SK-N-SH (cell line): ENCODE measurements around the gene IRGQ. TPM values are rescaled to one million over a fixed set of nuclear protein-coding genes. Genes with fewer than 3 reads are reported as not detected.

ENCODE experiments used
- CTCF ChIA-PET: fragments of 300-600, 350-600 bp; formaldehyde crosslinking; extraction: SDS; loops from one replicate; lab custom pipeline; 2021; lab: Yijun Ruan, JAX
- POLR2A ChIA-PET: fragments of 350-600 bp; sonication (Branson Sonifier 250); formaldehyde crosslinking; extraction: SDS; loops from one replicate; lab custom pipeline; 2020; ENCODE audit warnings: antibody characterized with exemption, inconsistent platforms; lab: Yijun Ruan, JAX
- DNase-seq: peaks from one replicate; pipeline ENCODE4 v3.0.0; 2012
- H2AFZ ChIP-seq: fragments of 200-600 bp; sonication (generic); 2 replicates; pipeline ENCODE4 v1.8.1; 2016; ENCODE audit warnings: antibody characterized with exemption, mild to moderate bottlenecking, low read depth
- H3F3A ChIP-seq: fragments of 200-600 bp; sonication (generic); replicated peaks from 2 replicates; pipeline ENCODE3; 2016; ENCODE audit warnings: antibody characterized with exemption, mild to moderate bottlenecking; ENCODE audit not compliant: insufficient read depth
- H3K27ac ChIP-seq, 2 experiments: fragments of 200-500 bp in 1 of 2; fragments of 200-600 bp in 1 of 2; sonication (Bioruptor generic) in 1 of 2; sonication (generic), shearing (Covaris generic) in 1 of 2; 2 replicates each; pipeline versions ENCODE4 v1.5.1 to v1.6.1; 2014 to 2016; ENCODE audit warnings: low read depth in 2 of 2, inconsistent platforms in 1 of 2, low read length in 1 of 2, mild to moderate bottlenecking in 1 of 2, mixed read lengths in 1 of 2
- H3K27me3 ChIP-seq: fragments of 200-600 bp; sonication (generic), shearing (Covaris generic); 2 replicates; pipeline ENCODE4 v1.6.1; 2016; ENCODE audit warnings: mixed run types; ENCODE audit not compliant: insufficient read depth
- H3K36me3 ChIP-seq, 2 experiments: fragments of 200-500 bp in 1 of 2; fragments of 200-600 bp in 1 of 2; sonication (Bioruptor generic) in 1 of 2; sonication (generic) in 1 of 2; replicated peaks in 1 of 2; 2 replicates each; pipeline versions ENCODE3 to v1.5.1; 2014 to 2016; ENCODE audit warnings: low read length in 1 of 2, mild to moderate bottlenecking in 1 of 2; ENCODE audit not compliant: insufficient read depth in 2 of 2, control insufficient read depth in 1 of 2
- H3K4me1 ChIP-seq, 2 experiments: fragments of 200-500 bp in 1 of 2; fragments of 200-600 bp in 1 of 2; sonication (Bioruptor generic) in 1 of 2; sonication (generic), shearing (Covaris generic) in 1 of 2; 2 replicates each; pipeline versions ENCODE4 v1.5.1 to v1.6.1; 2014 to 2016; ENCODE audit warnings: low read depth in 1 of 2, low read length in 1 of 2, mixed run types in 1 of 2; ENCODE audit not compliant: insufficient read depth in 2 of 2, control insufficient read depth in 1 of 2
- H3K4me2 ChIP-seq: fragments of 200-600 bp; sonication (generic), shearing (Covaris generic); 2 replicates; pipeline ENCODE4 v1.6.1; 2017; ENCODE audit warnings: mixed run types
- H3K4me3 ChIP-seq, 2 experiments: fragments of 200-500 bp in 1 of 2; fragments of 200-600 bp in 1 of 2; sonication (Bioruptor generic) in 1 of 2; sonication (generic), shearing (Covaris generic) in 1 of 2; 2 replicates each; pipeline versions ENCODE4 v1.5.1 to v1.8.1; 2014 to 2016; ENCODE audit warnings: low read depth in 2 of 2, inconsistent platforms in 1 of 2, low read length in 1 of 2, mild to moderate bottlenecking in 1 of 2, mixed read lengths in 1 of 2, moderate library complexity in 1 of 2
- H3K79me2 ChIP-seq: fragments of 200-600 bp; sonication (generic); 2 replicates; pipeline ENCODE4 v1.8.1; 2017; ENCODE audit warnings: mild to moderate bottlenecking; ENCODE audit not compliant: insufficient read depth
- H3K9ac ChIP-seq: fragments of 200-600 bp; sonication (generic); 2 replicates; pipeline ENCODE4 v1.6.1; 2017; ENCODE audit warnings: mixed run types
- H3K9me2 ChIP-seq: fragments of 200-600 bp; sonication (generic); 2 replicates; pipeline ENCODE4 v1.6.1; 2017; ENCODE audit warnings: mixed run types
- H3K9me3 ChIP-seq: fragments of 200-600 bp; sonication (generic); 2 replicates; pipeline ENCODE4 v1.6.1; 2017; ENCODE audit warnings: mixed run types, mild to moderate bottlenecking, moderate library complexity
- H4K20me1 ChIP-seq: fragments of 200-600 bp; sonication (generic); 2 replicates; pipeline ENCODE4 v1.6.1; 2017; ENCODE audit warnings: mild to moderate bottlenecking, mixed run types; ENCODE audit not compliant: insufficient read depth
- CHD2 ChIP-seq: fragments of 150-350 bp; IDR thresholded peaks from 2 replicates; pipeline ENCODE4 v1.6.1; 2018; ENCODE audit warnings: low read length; ENCODE audit not compliant: partially characterized antibody
- ELF1 ChIP-seq: IDR thresholded peaks from 2 replicates; pipeline ENCODE4 v1.4.0; 2012
- EP300 ChIP-seq, 2 experiments: IDR thresholded peaks; 2 replicates each; pipeline versions ENCODE4 v1.4.0 to v1.6.1; 2012; ENCODE audit warnings: borderline replicate concordance in 1 of 2, low read depth in 1 of 2, low read length in 1 of 2
- EZH2phosphoT487 ChIP-seq: fragments of 200-600 bp; sonication (generic); IDR thresholded peaks from 2 replicates; pipeline ENCODE4 v1.6.1; 2017; ENCODE audit warnings: low read depth, mixed run types, mild to moderate bottlenecking, antibody characterized with exemption, moderate library complexity, borderline replicate concordance
- FOXJ3 ChIP-seq: sonication (generic); formaldehyde crosslinking; IDR thresholded peaks from 2 replicates; pipeline ENCODE4 v1.5.1; 2020; ENCODE audit warnings: mild to moderate bottlenecking, missing genetic modification reagents
- GABPA ChIP-seq: IDR thresholded peaks from 2 replicates; pipeline ENCODE4 v1.4.0; 2012; ENCODE audit warnings: low read depth, mild to moderate bottlenecking
- IRF3 ChIP-seq: fragments of 150-350 bp; IDR thresholded peaks from 2 replicates; pipeline ENCODE4 v1.6.1; 2016; ENCODE audit warnings: mild to moderate bottlenecking, low read depth, low read length
- NFIC ChIP-seq: IDR thresholded peaks from 2 replicates; pipeline ENCODE4 v1.4.0; 2012; ENCODE audit warnings: borderline replicate concordance
- POLR2AphosphoS5 ChIP-seq: IDR thresholded peaks from 2 replicates; pipeline ENCODE4 v1.6.1; 2012; ENCODE audit warnings: low read depth, low read length
- RFX5 ChIP-seq: IDR thresholded peaks from 2 replicates; pipeline ENCODE4 v1.6.1; 2012; ENCODE audit warnings: mild to moderate bottlenecking, improper control_type of control experiment, low read length
- RXRA ChIP-seq: IDR thresholded peaks from 2 replicates; pipeline ENCODE4 v1.4.0; 2012; ENCODE audit warnings: low read depth, mild to moderate bottlenecking, borderline replicate concordance
- TAF1 ChIP-seq: IDR thresholded peaks from 2 replicates; pipeline ENCODE4 v1.6.1; 2012; ENCODE audit warnings: low read depth, mild to moderate bottlenecking, low read length, moderate library complexity, borderline replicate concordance
- TEAD4 ChIP-seq: IDR thresholded peaks from 2 replicates; pipeline ENCODE4 v1.4.0; 2012; ENCODE audit warnings: mild to moderate bottlenecking, borderline replicate concordance; ENCODE audit not compliant: insufficient read depth
- YY1 ChIP-seq: IDR thresholded peaks from 2 replicates; pipeline ENCODE4 v1.4.0; 2012; ENCODE audit warnings: low read depth, mild to moderate bottlenecking
- ZBTB33 ChIP-seq: IDR thresholded peaks from 2 replicates; pipeline ENCODE4 v1.4.0; 2012; ENCODE audit warnings: low read depth, borderline replicate concordance
- WGBS: methylation state at CpG from one replicate; pipeline ENCODE4 v1.1.6; 2017; ENCODE audit warnings: low lambda C conversion rate; 5-methylcytosine and 5-hydroxymethylcytosine counted together
- polyA plus RNA-seq, 3 experiments: library from polyadenylated mRNA; depleted of rRNA; stranded (reverse); fragments of >200 nt; gene quantifications; 2 replicates each; pipeline ENCODE4 v1.2.3, GENCODE V29; 2012
- TF ChIP-seq, protein P1 (sequence below): IDR thresholded peaks from 2 replicates; pipeline ENCODE4 v1.6.1; 2012; ENCODE audit warnings: mild to moderate bottlenecking, low read depth, low read length, moderate library complexity
- TF ChIP-seq, protein P2 (sequence below): fragments of 150-350 bp; IDR thresholded peaks from 2 replicates; pipeline ENCODE4 v1.6.1; 2017; ENCODE audit warnings: antibody characterized with exemption, low read length, low read depth, borderline replicate concordance

Gene IRGQ
- polyA plus RNA-seq, 1 of the 3 experiments (the other 2 are of a cell fraction): 8.4 TPM

- Histone ChIP-seq H2AFZ (no peak overlapping the region), H3K79me2 (peaks cover 31% of the 10 kb centered on the region; the same call in 1 of the 2 replicates), H3K36me3 (peaks cover 0 to 11% of the 10 kb centered on the region in 2 experiments), H3F3A (peaks cover 16% of the 10 kb centered on the region), H3K27ac (peak overlapping the region in 1 of 2 experiments; percentile 62; a peak in 1 of 4 replicates), H3K9ac (no peak overlapping the region), H4K20me1 (0 out of 2 replicates have a peak, but pooled peaks cover 2% of the 10 kb centered on the region), H3K9me2 (no peaks in the 10 kb centered on the region), H3K4me3 (no peak overlapping the region)
- ChIA-PET POLR2A (no interaction called here), CTCF (interaction anchor here (1.4 to 2.7 kb wide), 3 partner anchors 9 to 117 kb away, joined by 3 to 21 read pairs (median 6); no protein-coding TSS in a partner anchor)
- 88% methylated on average over 10 of the region's 10 CpGs for WGBS
- no peak for TF ChIP-seq RFX5
- no peak for TF ChIP-seq RXRA
- TF ChIP-seq ELF1: no peak
- no peak for TF ChIP-seq NFIC
- TF ChIP-seq, protein P1, sequence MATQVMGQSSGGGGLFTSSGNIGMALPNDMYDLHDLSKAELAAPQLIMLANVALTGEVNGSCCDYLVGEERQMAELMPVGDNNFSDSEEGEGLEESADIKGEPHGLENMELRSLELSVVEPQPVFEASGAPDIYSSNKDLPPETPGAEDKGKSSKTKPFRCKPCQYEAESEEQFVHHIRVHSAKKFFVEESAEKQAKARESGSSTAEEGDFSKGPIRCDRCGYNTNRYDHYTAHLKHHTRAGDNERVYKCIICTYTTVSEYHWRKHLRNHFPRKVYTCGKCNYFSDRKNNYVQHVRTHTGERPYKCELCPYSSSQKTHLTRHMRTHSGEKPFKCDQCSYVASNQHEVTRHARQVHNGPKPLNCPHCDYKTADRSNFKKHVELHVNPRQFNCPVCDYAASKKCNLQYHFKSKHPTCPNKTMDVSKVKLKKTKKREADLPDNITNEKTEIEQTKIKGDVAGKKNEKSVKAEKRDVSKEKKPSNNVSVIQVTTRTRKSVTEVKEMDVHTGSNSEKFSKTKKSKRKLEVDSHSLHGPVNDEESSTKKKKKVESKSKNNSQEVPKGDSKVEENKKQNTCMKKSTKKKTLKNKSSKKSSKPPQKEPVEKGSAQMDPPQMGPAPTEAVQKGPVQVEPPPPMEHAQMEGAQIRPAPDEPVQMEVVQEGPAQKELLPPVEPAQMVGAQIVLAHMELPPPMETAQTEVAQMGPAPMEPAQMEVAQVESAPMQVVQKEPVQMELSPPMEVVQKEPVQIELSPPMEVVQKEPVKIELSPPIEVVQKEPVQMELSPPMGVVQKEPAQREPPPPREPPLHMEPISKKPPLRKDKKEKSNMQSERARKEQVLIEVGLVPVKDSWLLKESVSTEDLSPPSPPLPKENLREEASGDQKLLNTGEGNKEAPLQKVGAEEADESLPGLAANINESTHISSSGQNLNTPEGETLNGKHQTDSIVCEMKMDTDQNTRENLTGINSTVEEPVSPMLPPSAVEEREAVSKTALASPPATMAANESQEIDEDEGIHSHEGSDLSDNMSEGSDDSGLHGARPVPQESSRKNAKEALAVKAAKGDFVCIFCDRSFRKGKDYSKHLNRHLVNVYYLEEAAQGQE: no peak
- no peak for TF ChIP-seq ZBTB33
- no peak for TF ChIP-seq EP300 (IDR thresholded peaks at IDR 0.05; ENCODE audit: borderline replicate concordance in 1 of 2, low read depth in 1 of 2, low read length in 1 of 2)
- TF ChIP-seq FOXJ3 (CRISPR knock-in tag): no peak
- TF ChIP-seq POLR2AphosphoS5: no peak
- TF ChIP-seq TEAD4: no peak
- TF ChIP-seq, protein P2, sequence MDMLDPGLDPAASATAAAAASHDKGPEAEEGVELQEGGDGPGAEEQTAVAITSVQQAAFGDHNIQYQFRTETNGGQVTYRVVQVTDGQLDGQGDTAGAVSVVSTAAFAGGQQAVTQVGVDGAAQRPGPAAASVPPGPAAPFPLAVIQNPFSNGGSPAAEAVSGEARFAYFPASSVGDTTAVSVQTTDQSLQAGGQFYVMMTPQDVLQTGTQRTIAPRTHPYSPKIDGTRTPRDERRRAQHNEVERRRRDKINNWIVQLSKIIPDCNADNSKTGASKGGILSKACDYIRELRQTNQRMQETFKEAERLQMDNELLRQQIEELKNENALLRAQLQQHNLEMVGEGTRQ: no peak
- no peak for TF ChIP-seq GABPA
- TF ChIP-seq CHD2: no peak
- TF ChIP-seq EZH2phosphoT487: no peak
- TF ChIP-seq TAF1: no peak
- no peak for TF ChIP-seq YY1
- TF ChIP-seq IRF3: no peak
- TF ChIP-seq, all 33 proteins: peak for 0
- DNase-seq: no peak
- peaks cover 0 to 14% of the 10 kb centered on the region in 2 experiments; a peak in 1 of 4 replicates for H3K4me1 ChIP-seq
- no peak overlapping the region for H3K4me2 ChIP-seq
- no peaks in the 10 kb centered on the region for H3K9me3 ChIP-seq
- no peaks in the 10 kb centered on the region for H3K27me3 ChIP-seq
Measured at GRCh38 chr19:43563816-43564457, 32.0 kb downstream of the IRGQ start.
